HG02623 (cell line): ENCODE measurements around the gene HECTD4.
"Not testable (repeated sequence)": the region's sequence is repeated elsewhere in the genome, so short reads cannot be mapped to it uniquely, and the experiment has no call there.

Experiments
- ATAC-seq: cut with Tn5 transposase; IDR thresholded peaks from one replicate; pipeline ENCODE4 v1.9.1; 2021; ENCODE audit warnings: moderate library complexity; ENCODE audit not compliant: unreplicated experiment

HECTD4 gene

GRCh38 chr12:112359290-112359689 lies 22.9 kb downstream of the HECTD4 start:
- no peak for ATAC-seq

- ATAC-seq = no peak
Measured at GRCh38 chr12:112357214-112357613, 25.0 kb downstream of the HECTD4 start.

DNA sequence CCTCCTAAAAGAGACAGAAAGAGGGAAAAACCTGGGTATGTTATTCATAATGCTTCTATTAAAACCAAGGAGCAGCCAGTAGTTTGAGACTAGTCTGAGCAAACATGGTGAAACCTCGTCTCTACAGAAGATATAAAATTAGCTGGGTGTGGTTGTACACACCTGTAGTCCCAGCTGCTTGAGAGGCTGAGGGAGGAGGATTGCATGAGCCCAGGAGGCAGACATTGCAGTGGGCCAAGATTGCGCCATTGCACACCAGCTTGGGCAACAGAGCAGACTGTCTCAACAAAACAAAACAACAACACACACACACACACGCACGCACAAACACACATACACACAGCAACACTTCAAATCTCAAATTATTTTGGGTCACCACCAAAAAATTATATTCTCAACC lies 27.8 kb downstream of the HECTD4 start:
- no peak for ATAC-seq

DNA sequence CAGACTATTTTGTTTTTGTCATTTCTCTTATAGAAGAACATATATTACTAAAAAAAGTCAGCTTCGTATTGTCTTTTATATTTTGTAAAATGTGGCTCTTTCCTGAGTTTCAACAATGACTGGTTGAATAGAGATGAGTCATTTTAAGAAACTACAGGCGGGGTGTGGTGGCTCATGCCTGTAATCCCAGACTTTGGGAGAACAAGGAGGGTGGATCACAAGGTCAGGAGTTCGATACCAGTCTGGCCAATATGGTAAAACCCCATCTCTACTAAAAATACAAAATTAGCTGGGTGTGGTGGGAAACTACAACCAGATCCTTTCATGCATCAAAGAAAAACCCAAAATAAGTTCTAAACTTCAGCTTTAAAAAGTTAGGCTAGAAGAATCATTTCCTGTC lies 28.8 kb downstream of the HECTD4 start:
- ATAC-seq = no peak

GRCh38 chr12:112352921-112353320 lies 29.3 kb downstream of the HECTD4 start:
- ATAC-seq = no peak

DNA sequence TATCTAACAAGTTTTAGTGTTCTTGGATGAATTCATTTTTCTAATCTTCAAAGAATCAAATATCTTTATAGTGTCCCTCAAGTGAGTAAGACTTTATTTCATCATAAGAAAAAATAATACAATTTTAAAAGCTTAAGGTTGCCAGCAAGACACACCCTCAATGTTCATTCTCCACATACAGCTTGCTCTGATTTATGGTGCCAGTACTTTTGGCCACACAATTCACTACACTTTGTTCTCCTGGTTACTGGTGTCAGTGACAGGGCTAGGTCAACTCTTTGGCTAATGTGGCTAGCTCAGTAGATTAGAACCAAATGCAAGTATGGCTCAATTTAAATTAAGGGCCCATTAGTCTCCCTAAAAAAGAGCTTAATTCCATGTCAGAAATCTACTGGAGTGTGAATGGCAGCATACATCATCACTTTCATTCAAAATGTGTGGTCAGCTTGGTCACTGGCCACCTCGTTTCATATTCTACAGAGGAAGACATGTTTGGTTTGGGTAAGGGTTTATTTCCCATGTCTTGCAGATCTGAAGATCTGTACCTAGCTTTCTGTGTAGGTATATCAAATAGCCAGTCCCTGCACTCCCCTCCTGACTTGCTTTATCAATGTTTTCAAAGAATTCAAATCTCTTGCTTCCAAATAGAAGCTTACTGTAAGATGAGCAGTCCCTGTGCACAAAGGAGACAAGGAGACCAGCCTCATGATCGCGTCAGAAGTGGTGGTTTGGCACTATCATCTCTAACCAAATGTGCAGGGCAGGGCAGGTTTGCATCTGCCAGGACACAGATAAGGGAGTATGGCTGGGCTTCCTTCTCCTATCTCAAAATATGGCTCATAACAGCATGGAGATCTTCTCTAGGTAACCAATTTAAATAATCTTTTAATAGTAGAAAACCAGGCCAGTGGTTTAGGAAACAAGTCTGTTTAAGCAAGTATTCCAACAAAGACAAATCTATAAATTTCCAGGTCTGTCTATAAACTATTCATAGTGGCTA lies 31.3 kb downstream of the HECTD4 start:
- no peak for ATAC-seq

GRCh38 chr12:112349431-112349830 lies 32.8 kb downstream of the HECTD4 start:
- no peak for ATAC-seq

GRCh38 chr12:112348926-112349325 lies 33.3 kb downstream of the HECTD4 start:
- ATAC-seq = not testable (repeated sequence)

GRCh38 chr12:112347581-112347982 lies 34.6 kb downstream of the HECTD4 start:
- no peak for ATAC-seq

GRCh38 chr12:112346194-112346593 lies 36.0 kb downstream of the HECTD4 start:
- no peak for ATAC-seq

DNA sequence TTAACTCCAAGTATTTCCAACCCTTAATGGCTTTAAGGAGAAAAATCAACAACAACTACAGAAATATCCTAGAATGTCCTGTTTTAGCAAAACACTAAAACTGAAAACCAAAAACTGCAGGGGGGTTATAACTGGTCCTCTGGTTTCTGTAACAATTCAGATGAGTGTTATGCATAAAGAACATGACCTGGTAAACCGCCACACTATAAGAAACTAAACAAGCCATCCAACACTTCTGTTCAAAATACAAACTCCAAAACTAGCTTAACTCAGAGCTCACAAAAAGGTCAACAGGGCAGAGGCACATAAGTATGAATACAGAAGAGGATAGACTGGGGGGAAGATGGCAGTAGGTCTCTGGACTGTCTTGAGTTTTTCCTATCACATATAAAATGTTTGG lies 38.0 kb downstream of the HECTD4 start:
- no peak for ATAC-seq

DNA sequence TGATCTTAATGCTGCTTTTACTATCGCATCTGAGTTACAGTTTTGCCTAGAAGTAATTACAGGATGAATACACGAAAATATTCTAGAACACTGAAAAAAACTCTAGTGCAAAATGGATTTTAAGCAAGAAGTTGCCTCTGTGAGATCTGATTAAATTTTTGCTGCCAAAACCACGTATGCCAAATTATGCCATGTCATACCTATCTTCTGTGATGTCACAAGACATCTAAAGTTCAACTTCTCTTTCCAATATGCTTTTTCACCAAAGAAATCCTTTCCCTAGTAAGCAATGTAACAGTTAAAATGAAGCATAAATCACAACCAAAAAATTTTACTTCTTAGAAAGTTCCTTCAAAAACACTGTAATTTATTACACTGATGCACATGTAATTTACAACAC lies 39.6 kb downstream of the HECTD4 start:
- no peak for ATAC-seq

DNA sequence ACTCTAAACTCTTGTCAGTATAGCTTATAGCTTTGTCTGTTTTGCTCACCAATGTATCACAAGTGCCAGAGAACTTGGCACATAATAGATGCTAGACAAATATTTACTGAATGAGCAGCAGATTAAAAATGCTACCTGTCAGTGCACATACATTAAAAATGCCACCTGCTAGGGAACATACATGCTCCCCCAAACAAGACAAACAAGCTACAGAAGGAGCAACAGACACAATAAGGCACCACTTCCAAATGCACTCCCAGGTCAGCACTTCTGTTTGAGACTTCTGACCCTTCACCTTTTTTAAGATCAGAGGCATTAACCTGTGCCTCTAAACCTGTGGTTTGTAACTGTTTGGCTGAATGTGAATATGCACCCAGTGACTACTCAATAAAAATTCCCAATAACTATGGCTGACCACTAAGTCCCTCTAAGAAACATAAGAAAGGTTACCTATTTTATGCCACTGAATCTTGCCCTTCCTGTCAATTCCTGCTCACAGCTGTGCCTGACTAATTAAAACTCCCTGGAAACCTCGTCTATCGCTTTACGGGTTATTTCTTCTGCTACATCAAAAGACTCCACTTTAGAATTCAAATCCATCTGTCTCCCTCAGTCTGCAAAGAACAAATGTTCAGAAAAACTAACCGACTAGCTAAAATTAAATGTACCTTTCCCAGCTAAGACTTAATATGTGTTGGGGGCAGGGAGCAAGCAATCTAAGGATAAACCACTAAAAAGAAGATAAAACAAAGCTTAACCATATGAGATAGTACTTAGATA lies 41.0 kb downstream of the HECTD4 start:
- ATAC-seq = no peak

- no peak for ATAC-seq
Measured at GRCh38 chr12:112340230-112340629, 42.0 kb downstream of the HECTD4 start.

- ATAC-seq = not testable (repeated sequence)
Measured at GRCh38 chr12:112334999-112335398, 47.2 kb downstream of the HECTD4 start.

DNA sequence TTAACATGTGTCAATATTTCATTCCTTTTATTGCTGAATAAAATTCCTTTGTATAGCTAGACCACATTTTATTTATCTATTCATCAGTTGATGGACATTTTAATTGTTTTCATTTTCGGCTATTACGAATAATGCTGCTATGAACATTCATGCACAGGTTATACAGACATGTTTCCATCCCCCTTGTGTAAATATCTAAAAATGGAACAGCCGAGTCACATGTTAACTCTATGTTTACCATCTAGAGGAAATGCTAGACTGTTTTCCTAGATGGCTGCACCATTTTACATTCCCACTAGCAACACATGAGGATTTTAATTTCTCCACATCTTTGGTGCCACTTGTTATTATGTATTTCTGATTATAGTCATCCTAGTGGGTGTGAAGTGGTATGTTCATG lies 49.2 kb downstream of the HECTD4 start:
- no peak for ATAC-seq

DNA sequence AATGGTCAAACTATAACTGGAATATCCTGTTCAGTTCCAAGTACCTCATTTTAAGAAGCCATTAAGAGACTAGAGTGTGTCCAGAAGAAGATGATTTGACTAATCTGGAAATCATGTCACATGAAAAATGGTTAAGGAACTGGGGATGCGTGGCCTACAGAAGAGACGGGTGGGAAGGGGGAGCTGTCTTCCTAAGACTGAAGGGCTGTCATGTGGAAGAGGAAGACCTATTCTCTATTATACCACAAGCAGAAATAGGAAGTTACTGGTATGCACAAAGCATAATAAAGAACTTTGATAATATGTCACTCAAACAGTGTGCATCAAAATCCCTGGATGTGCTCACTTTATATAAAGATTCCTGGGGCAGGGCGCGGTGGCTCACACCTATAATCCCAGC lies 50.3 kb downstream of the HECTD4 start:
- no peak for ATAC-seq

DNA sequence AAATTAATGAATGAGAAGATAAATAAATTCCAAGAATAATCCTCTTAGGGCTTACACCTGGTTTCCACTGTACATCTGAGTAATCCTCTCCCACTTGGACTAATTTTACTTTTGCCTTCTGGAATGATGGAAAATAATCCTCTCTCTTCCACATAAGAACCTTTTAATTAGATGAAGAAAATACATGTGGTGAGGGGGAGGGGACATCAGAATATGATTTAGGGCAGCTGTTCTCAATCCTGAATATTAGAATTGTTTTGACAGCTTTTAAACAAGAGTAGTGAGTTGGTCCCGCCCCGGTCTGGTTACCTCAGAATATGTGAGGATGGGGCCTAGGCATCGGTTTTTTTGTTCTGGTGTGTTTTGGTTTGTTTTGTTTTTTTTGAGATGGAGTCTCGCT lies 51.5 kb downstream of the HECTD4 start:
- ATAC-seq = no peak

DNA sequence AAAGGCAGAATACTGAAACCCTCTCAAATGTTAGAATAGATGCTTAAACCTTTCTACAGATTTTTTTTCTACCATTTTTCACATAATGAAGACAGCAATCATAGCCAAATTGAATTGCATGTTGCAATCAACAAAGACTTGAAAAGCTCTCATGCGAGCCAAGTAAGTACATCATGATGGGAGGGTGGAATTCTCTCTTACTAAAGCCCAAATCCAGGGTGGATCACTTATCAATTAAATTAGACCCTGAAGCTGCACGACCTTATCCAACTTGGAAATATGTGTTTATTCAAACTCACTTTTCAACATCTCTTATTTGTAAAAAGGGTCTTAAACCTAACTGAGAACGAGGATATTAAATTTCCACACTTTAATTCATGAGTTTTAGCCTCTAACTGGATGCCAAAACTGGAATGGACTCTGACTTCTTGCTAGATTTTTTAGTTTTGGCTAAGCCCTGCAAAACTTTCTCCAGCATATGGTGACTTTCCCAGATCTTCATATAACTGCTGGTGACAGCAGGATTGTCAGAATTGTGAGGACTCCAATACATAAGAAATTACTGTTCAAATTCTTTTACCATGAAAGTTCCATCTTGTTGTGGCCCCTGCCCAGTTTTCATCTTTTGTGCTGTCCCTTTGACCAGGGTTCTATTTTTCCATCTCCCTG lies 53.6 kb downstream of the HECTD4 start:
- no peak for ATAC-seq

GRCh38 chr12:112327209-112327938 lies 54.9 kb downstream of the HECTD4 start:
- no peak for ATAC-seq
